NT2/D1 (cell line): ENCODE measurements around the gene TSN.

Experiments
- SUZ12 ChIP-seq: IDR thresholded peaks from 2 replicates; pipeline ENCODE4 v1.6.1; 2011; ENCODE audit not compliant: insufficient read length, insufficient read depth; ENCODE audit errors: extremely low read depth
- YY1 ChIP-seq: IDR thresholded peaks from 2 replicates; pipeline ENCODE4 v1.6.1; 2011; ENCODE audit not compliant: insufficient read length, insufficient read depth
- ZNF274 ChIP-seq: IDR thresholded peaks from 2 replicates; pipeline ENCODE4 v1.6.1; 2011; ENCODE audit warnings: mild to moderate bottlenecking, low read depth, low read length

GRCh38 chr2:121809607-121810006 is 54.2 kb downstream of the TSN start:
- TF ChIP-seq YY1: no peak
- TF ChIP-seq SUZ12: no peak
- TF ChIP-seq ZNF274: no peak
